GM19395 (cell line): ENCODE data around the gene DTD1.
"Not testable (repeated sequence)": the region's sequence is repeated elsewhere in the genome, so short reads cannot be mapped to it uniquely, and the experiment has no call there.

Experiments
- ATAC-seq: cut with Tn5 transposase; IDR thresholded peaks from one replicate; pipeline ENCODE4 v1.9.1; 2021; ENCODE audit warnings: mild to moderate bottlenecking, moderate library complexity; ENCODE audit not compliant: unreplicated experiment

Gene DTD1

DNA sequence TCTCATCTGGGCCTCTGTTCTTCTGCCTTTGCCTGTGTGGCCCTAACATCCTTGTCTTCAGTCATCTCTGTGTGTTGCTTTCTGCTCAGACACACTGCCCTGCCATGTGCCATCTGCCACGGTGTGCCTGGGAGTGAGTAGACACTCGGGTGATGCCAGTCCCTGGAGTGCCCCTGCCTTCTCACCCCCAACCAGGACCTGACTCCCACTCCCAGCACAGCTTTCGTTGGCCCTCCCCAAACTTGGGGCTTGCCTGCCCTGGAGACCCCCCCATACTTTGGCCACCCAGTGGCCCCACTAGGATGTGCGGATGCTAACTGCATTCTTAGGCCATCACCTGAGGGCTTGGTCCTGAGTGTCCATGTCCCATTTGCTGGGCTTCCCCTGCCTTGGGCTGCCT is 149.3 kb downstream of the DTD1 start:
- no peak for ATAC-seq

DNA sequence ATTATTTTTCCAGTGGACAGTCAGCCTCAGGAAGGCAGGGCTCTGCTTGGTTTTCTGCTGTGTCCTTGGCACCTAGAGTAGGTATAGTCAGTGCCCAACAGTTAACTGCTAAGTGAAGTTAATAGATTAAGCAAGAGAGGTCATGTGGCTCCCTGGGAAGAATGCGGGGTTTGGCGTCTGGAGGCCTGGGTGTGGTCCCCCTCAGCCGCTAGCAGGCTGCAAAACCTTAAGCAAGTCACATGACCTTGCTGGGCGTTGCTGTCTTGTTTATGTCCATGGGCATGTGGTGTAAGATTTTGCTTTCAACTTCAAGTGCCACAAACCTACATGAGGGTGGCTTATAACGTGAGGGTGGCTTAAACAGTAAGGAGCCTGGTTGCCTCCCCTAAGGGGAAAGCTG is 150.2 kb downstream of the DTD1 start:
- no peak for ATAC-seq

DNA sequence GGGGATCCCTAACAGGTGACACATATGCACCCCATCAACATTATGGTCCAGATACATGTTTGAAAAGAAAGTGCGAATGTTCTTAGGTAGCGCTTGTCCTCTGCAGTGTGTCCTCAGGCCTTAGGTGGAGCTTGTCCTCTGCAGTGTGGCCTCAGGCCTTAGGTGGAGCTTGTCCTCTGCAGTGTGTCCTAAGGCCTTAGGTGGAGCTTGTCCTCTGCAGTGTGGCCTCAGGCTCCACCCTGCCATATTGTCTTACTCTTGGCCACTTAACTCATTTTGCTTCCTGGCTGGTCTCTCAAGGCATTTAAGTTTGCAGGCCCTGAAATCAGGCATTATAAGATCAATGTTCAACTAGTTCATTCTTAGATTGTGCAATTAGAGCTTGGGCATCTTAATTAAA is 151.0 kb downstream of the DTD1 start:
- no peak for ATAC-seq

DNA sequence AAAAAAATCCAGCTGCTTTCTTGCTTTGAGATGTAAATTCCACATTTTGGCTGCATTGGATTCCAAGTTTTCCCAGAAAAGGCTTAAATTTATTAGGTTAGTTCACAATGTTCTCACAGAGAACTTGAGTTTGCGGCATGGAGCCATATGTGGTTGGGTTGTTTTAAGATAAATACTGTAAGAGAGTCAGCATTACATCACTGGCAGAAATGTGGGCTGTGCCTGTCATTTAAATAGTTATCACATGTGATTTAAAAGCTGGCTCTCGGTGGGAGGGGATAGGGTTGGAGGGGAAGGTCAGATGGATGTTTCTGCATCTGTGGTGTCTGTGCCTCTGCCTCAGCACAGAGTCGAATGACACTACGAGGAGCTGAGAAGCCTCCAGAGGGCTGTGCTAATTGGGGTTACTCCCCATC is 151.9 kb downstream of the DTD1 start:
- ATAC-seq: no peak

DNA sequence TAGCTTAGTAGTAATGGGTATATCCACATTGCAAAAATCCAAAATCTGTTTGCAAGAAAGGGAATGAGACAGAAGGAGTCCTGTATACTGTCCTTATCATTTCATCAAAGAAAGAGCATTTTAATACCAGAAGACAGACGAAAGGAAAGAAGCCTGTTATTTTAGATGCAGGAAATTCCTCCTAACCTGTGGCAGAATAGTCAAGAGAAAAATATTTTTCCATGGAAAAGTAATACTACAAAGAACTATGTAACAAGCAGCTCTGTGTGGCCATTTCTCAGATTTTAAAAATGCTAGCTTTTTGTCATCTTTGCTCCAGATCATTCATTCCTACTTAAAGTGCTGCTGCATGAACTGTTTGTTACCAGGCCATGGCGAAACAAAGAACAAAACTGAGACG is 152.9 kb downstream of the DTD1 start:
- ATAC-seq: no peak

DNA sequence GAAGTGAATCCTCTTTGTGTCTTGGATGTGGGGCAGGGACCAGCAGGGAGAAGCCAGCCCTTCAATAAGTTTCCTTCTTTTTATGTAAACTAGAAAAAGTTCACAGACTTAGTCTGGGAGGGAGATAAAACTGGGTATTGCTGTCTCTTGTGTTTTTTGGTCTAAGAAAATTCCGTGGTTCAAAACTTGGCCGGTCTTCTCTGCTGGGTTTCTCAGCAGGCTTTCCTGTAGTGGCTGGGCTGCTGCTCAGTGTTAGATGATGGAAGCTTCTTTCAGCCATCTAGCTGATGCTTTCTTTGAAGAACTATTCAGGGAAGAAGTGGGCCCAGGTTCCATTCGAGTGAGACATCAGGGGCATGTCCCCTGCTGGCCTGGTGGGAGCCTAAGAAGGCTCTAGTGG is 155.0 kb downstream of the DTD1 start:
- no peak for ATAC-seq

DNA sequence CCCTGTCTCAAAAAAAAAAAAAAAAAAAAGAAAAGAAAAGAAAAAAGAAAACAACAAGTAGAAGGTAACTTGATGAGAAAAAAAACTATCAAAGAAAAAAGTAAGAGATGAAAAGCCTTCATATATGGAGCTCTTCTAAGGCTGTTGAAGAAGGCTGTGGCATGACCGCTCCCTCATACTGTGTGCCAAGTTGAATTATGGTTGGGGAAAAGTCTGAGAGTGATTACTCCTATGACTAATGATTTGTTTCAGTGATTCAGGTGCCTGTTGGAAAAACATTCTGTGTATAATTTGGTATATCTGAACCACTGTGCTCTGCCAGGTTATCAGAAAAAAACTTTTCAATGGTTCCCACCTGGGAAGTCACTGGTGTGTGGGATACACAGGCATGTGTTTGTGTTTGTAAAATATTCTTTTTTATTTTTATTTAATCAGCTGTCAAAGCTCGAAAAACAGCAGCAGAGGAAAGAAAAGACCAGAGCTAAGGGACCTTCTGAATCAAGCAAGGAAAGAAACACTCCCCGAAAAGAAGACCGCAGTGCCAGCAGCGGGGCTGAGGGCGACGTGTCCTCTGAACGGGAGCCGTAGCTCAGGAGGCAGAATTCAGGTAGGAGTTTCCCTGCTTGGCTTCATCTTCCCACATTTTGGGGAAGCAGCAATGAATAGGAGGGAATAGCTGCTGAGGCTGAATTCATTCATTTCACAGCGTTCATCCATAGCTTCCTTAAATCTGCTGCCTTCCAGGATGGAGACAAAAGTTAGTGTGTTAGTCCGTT is 156.0 kb downstream of the DTD1 start:
- ATAC-seq: no peak

DNA sequence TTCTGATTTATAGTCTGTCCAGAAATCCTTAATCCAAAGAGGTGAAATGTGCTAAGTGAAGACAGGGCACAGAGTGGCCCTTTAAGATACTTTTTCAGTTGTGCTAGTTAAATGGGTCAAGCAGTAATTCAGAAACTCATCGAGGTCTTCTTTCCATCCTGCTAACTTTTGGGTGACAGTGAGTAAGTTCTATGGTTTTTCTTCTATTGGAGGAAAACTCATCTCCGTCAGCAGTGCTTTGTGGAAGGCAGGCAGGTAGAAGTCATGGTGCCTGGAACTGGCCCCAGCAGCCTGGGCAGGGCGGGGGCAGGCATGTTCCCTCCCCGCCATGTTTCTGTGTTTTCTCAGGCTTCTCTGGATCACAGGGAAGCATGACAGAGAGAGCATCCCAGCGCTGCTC is 159.2 kb downstream of the DTD1 start:
- ATAC-seq: no peak

DNA sequence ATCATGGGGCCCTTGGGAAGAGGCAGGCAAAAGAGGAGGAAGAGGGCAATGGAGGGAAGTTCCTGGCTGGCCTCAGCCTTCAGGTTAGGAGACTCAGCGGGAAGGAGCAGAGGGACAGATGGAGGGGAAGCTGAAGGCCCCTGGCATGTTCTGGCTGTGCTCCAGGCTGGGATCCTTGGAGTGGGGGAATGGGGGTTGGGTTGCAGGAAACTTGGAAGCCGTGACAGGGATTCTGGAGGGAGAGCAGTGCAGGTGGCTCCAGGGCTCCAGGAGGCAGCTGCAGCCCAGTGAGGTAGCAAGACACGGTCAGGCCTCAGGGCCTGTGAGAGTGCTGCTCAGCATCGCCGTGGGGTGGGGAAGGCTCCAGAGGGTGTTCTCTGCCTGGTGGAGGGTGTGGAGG is 161.1 kb downstream of the DTD1 start:
- ATAC-seq: no peak

DNA sequence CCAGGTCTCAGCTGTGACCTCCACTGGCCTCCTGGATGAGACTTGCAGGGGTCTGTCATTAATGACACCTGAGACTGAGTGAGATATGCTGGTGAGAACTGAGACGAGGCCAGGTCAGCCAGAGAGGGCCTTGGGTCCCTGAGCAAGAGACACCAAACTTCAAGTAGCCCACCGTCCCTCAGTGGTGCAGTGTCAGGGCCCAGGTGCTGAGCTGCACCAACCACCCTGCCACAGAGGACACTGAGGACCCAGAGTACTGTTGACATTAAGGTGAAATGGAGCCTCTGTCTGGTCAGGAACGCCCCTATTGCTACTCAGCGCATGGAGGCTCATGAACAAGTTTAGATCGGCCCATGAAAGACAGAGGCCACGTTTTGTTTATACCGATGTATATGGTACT is 161.7 kb downstream of the DTD1 start:
- no peak for ATAC-seq

DNA sequence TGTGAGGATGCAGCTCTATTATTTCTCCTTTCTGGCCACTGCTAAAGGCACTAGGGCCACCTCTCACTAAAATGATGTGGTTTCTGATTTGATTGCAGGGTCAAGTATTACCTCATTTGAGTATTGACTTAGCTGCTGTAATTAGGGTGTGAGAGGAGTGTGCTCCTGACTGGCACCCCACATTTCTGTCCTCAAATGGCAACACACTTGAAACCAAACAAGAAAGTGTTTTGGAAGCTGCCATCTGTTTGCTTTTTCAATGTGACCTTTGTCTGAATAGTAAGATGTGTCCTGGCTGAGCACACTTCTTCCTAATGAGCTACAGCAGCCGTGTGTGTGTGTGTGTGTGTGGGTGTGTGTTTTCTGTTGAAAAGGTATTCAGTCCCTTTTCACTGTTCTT is 162.9 kb downstream of the DTD1 start:
- no peak for ATAC-seq

DNA sequence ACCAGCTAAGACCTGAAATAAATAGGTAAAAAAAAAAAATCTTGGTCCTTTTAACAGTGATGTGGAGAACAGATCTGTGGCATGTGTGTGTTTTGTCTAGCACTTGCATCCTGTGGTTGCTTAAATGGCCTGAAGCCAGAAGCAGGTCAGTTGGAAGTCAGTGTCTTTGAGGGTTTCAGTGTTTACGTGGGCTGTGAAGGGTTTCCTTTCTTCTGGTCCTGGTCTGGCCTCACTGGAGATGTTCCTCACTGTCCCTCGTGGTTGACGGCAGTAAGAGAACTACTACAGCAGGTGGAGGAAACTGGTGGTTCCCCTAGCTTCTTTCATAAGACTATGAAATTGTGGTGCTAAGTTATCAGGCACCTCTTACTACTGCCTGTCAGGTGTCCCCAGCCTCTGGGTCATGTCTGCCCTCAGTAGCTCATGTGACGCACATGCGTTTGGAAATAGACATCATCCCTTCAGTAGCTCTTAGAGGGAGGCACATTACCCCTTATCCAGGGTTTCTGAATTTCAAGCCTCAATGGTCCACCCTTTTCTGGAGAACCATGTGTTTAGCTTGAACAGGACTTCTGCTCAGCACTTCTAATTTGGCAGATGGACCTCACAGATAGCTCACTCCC is 166.3 kb downstream of the DTD1 start:
- peak; percentile 100 for ATAC-seq

DNA sequence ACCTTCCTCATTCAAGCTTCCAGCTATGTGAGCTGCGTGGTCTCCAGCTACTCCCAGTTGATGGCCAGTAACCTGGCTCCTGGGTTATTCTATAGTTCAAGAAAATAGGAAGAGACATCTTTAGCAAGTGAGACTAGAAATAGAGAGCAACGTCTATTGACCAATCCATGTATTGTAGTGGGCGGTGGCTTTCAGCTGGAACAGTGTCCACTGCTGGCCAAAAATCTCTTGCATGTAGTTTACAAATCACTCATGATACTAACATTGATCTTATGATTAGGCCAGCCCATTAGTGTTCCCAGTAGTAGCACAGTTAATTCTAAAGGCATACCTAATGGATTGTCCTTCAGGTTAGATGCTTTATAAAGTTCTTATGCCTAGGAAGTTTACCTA is 166.8 kb downstream of the DTD1 start:
- ATAC-seq: no peak

DNA sequence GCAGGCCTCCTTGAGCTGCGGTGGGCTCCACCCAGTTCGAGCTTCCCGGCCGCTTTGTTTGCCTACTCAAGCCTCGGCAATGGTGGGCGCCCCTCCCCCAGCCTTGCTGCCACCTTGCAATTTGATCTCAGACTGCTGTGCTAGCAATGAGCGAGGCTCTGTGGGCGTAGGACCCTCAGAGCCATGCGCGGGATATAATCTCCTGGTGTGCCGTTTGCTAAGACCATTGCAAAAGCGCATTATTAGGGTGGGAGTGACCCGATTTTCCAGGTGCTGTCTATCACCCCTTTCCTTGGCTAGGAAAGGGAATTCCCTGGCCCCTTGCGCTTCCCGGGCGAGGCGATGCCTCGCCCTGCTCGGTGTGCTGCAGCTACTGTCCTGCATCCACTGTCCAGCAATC is 173.0 kb downstream of the DTD1 start:
- not testable (repeated sequence) for ATAC-seq

DNA sequence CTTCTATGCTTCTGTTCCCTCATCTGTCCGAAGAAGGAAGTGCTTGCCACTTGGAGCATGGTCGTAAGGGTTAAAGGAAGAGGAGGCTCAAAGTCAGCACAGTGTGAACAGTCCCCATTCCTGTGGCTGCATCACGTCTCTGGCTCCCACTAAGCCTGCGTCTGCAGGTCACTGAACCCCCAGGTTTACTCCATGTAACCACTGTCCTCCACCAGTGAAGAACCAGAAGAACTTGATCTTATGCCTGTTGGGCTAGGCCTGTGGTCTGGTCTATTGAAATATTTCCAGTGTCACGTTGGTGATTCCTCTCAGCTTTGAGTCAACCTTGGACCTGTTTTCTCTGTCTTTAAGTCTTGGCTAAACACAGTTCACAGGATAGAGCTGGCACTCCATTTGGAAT is 179.8 kb downstream of the DTD1 start:
- ATAC-seq: no peak

DNA sequence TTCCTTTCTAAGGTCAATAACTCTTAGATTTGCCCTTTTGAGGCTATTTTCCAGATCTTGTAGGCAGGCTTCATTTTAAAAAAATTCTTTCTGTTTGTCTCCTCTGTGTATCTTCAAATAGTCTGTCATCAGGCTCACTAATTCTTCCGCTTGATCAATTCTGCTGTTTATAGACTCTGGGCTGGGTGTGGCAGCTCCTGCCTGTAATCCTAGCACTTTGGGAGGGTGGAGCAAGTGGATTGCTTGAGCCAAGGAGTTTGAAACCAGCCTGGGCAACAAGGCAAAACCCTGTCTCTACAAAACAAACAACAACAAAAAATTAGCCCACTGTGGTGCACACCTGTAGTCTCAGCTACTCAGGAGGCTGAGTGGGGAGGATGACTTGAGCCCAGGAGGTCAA is 185.7 kb downstream of the DTD1 start:
- no peak for ATAC-seq

DNA sequence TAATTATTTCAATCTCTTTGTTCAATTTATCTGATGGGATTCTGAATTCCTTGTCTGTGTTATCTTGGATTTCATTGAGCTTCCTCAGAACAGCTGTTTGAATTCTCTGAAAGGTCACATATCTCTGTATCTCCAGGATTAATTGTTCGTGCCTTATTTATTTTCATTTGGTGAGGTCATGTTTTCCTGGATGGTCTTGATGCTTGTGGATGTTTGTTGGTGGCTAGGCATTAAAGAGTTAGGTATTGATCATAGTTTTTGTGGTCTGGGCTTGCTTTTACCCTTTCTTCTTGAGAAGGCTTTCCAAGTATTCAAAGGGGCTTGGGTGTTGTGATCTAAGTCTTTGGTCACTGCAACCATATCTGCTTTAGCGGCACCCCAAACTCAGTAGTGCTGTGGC is 186.4 kb downstream of the DTD1 start:
- ATAC-seq: no peak

DNA sequence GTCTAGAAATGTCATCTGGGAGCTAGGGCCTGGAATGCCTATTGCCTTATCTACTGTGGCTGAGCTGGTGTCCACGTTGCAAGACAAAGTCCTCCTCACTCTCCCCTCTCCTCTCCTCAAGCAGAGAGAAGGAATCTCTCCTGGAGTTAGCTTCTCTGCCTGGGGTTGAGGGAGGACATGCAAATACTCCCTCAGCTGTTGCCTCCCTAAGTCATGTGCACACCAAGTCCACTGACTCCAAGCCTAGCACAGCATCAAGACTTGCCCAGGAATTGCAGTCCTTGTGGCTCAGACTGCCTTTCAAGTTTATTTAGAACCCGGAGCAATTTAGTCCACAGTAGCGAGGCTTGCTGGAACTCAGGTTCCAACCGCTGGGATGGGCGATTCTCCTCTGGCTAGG is 187.8 kb downstream of the DTD1 start:
- no peak for ATAC-seq

DNA sequence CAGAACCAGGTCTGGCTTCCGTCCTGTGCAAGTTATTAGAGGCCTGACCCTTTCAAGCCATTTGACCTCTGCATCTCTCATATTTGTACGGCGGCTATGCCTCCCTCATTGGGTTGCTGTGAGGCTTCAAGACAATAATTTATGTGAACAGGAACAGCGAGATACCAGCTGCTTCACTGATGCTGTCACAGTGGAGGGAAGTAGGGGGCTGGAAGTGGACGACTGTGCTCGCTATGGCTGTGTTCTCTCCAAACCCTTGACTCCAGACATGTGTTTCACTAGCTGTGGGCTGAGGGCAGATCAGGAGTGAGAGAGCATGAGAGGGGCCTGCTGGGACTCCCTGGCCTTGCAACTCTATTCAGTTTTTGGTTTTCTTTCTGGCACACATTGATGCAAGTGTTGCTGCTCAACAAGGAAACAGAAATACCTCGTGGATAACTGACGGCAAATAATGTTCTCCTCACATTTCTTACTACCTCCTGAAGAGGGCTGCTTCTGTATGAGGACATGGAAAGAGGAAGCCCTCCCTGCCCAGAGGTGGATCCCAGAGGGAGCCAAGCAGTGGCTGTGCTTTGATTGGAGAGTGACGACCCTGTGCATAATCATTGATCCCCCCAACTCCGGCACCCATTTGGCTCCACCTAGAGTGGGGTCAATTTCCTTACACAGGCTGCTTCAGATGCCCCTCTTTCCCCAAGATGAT is 191.0 kb downstream of the DTD1 start:
- ATAC-seq: no peak

DNA sequence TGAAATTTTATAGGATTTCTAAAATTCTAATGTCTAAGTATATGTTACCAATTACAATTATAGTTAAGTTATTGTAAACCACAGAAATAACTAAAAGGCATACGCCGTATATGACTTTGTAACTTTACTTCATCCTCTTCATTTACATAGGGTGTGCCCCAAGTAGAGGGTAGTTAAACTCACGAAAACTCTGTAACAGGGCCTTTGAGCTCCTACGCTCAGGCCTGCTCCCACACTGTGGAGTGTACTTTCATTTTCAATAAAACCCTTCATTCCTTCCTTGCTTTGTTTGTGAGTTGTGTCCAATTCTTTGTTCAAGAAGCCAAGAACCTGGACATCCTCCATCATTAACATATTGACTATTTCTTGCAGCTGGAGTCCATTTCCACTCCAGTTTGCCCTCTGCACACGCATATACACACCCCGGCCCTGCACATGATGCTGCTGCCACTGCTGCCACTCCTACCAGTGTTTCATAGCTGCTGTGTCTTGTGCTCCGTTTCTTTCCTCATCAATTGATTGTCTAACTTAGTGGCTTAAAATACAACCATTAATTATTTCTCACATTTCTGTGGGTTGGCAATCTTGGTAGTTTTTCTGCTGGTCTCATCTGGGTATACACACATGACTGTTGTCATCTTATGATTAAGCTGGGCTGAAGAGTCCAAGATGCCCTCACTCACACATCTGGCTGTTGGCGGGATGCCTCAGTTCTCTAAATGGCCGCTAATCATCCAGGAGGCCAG is 192.7 kb downstream of the DTD1 start:
- no peak for ATAC-seq

DNA sequence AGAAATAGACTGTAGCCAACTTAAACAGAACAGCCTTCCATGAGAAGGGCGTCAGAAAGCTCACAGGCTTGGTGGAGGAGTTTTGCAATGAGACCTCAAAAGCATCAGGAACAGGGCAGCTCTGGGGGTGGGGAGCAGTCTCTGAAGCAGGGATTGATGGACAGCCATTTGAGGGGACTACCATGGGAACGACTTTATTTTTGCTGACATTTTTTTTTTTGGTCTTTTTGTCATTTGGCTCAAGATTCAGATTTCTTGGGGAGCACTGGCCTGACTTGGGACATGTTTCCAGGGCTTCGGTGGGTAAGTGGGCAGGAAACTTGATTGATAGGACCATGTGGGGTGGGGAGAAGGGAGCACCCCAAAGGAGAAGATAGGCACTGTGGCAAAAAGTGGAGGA is 193.7 kb downstream of the DTD1 start:
- no peak for ATAC-seq
